ENCODE results near the gene WDR27. TPM values are rescaled to one million over a fixed set of nuclear protein-coding genes. Genes with fewer than 3 reads are reported as not detected.

The WDR27 gene
- total and polyA plus RNA-seq, 10 of the 15 experiments (the other 5 are each of a cell fraction or from before 2014, with no cell fraction given) = 1.9 to 33.2 (median 19.0) TPM

DNA sequence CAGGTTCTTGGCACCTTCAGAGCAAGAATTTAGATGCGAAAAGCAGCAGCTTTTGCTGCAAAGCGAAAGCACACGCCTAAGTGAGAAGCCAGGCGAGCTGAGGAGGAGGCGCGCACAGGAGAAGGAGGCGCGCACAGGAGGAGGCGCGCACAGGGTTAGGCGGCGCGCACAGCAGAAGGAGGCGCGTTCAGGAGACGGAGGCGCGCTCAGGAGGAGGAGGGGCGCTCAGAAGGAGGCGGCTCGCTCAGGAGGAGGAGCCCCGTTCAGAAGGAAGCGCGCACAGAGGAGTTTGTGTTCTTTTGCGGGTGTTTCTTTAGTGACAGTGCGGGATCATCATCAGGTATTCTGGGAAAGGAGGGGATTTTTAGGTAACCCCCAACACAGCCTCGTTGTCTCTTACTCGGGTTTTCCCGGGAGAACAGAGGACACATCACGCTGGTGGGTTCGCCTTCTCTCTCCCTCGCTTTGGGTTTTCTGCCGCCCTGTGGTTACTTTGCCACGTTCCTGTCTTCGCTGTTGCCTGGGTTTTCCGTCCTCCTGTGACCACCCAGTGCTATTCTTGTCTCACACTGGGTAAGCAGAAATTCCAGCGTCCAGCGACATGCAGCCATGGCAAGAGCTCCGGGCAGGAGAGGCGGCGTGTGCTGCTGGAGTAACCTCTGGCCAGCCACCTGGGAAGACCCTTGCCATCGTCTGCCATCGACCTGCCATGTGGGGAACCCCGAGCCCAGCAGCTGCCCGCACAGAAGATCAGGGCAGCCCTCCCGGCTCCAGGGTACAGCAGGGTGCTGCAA, 47.0 kb downstream of the WDR27 start:
- Histone ChIP-seq H4K20me1 (ENCODE audit: control insufficient read depth, insufficient read depth) (no peaks in the 10 kb centered on the region), H3K36me3 (ENCODE audit: control insufficient read depth in 2 of 2, insufficient read depth in 2 of 2, low read length in 1 of 2) (no peaks in the 10 kb centered on the region; a peak in 2 of 4 replicates), H2AFZ (ENCODE audit: control insufficient read depth, low read depth, low read length) (peak overlapping the region; percentile 84), H3K4me2 (ENCODE audit: control insufficient read depth, insufficient read depth) (peak overlapping the region; percentile 69), H3K79me2 (ENCODE audit: control insufficient read depth, insufficient read depth, low read length) (no peaks in the 10 kb centered on the region), H3K4me3 (peak overlapping the region; percentile 42; the same call in 1 of the 2 replicates), H3K9ac (ENCODE audit: control insufficient read depth, insufficient read depth, low read length) (peak overlapping the region; percentile 63), H3K27me3 (replicated peaks in 1 of 2; ENCODE audit: control insufficient read depth in 2 of 2, insufficient read depth in 2 of 2, low read length in 1 of 2) (no peaks in the 10 kb centered on the region), H3K9me3 (replicated peaks; ENCODE audit: control insufficient read depth, insufficient read depth, low read length) (no peaks in the 10 kb centered on the region), H3K4me1 (ENCODE audit: control insufficient read depth, insufficient read depth, low read length) (no peaks in the 10 kb centered on the region), H3K27ac (ENCODE audit: control insufficient read depth, insufficient read depth) (no peak overlapping the region)
- BruUV-seq (replicated peaks) = no TSS peak
- ATAC-seq (peak; percentile 95), FAIRE-seq (no peak), DNase-seq (ENCODE audit: low read depth, low spot score) (no peak)
- ChIA-PET POLR2A (no interaction called here), SMC1A (ENCODE audit: uncharacterized antibody, unreplicated experiment) (no interaction called here), CTCF (no interaction called here), RAD21 (ENCODE audit: unreplicated experiment) (no interaction called here)
- intact Hi-C loops (cut with micrococcal nuclease; ENCODE audit: unreplicated experiment) = no loop called here
- WGBS (ENCODE audit: insufficient coverage, insufficient replicate concordance, low lambda C conversion rate, missing lambda C conversion rate) = 59% methylated on average over 46 of the region's 46 CpGs
- in situ Hi-C loops (cut with MboI) = no loop called here
- TF ChIP-seq ZNF592 (IDR thresholded peaks at IDR 0.05) (no peak), POLR2A (IDR thresholded peaks at IDR 0.05; ENCODE audit: low read depth, low read length) (peak; percentile 56), RUNX3 (IDR thresholded peaks at IDR 0.05; ENCODE audit: low read length) (peak; percentile 47), USF1 (IDR thresholded peaks at IDR 0.05; ENCODE audit: borderline replicate concordance, extremely low read length, insufficient read depth, low read depth, low read length) (no peak), NFXL1 (IDR thresholded peaks at IDR 0.05; ENCODE audit: borderline replicate concordance) (no peak), KAT2A (conservative IDR thresholded peaks at IDR 0.05; ENCODE audit: control insufficient read depth, low read depth, low read length) (no peak), TCF12 (IDR thresholded peaks at IDR 0.05; ENCODE audit: low read depth, low read length) (no peak), EP300 (IDR thresholded peaks at IDR 0.05; ENCODE audit: borderline replicate concordance in 1 of 2, control insufficient read depth in 1 of 2, low read depth in 2 of 2, low read length in 2 of 2) (no peak), FOXK2 (IDR thresholded peaks at IDR 0.05) (no peak), SREBF2 (IDR thresholded peaks at IDR 0.05; ENCODE audit: low read length) (no peak), ASH2L (IDR thresholded peaks at IDR 0.05; ENCODE audit: borderline replicate concordance, low read depth) (no peak), ATF7 (IDR thresholded peaks at IDR 0.05; ENCODE audit: low read depth) (no peak), TARDBP (IDR thresholded peaks at IDR 0.05; ENCODE audit: borderline replicate concordance) (no peak), NRF1 (conservative IDR thresholded peaks at IDR 0.05; ENCODE audit: low read depth, low read length) (no peak), CHD1 (IDR thresholded peaks at IDR 0.05; ENCODE audit: low read depth, low read length) (no peak)
- TF ChIP-seq, protein P1, sequence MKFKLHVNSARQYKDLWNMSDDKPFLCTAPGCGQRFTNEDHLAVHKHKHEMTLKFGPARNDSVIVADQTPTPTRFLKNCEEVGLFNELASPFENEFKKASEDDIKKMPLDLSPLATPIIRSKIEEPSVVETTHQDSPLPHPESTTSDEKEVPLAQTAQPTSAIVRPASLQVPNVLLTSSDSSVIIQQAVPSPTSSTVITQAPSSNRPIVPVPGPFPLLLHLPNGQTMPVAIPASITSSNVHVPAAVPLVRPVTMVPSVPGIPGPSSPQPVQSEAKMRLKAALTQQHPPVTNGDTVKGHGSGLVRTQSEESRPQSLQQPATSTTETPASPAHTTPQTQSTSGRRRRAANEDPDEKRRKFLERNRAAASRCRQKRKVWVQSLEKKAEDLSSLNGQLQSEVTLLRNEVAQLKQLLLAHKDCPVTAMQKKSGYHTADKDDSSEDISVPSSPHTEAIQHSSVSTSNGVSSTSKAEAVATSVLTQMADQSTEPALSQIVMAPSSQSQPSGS (IDR thresholded peaks at IDR 0.05; ENCODE audit: low read length) = no peak
